IPS DF 6.9 (cell line): ENCODE results near the gene PSME1.

Experiments
- DNase-seq: peaks from one replicate; pipeline ENCODE4 v3.0.0-alpha.2; 2013; ENCODE audit warnings: low read depth, low spot score
- H3K27ac ChIP-seq: one replicate; pipeline ENCODE4 v1.5.1; 2013; ENCODE audit warnings: low read length, control low read depth
- H3K27me3 ChIP-seq: 2 replicates; pipeline ENCODE4 v1.6.1; 2013; ENCODE audit warnings: mild to moderate bottlenecking, low read length; ENCODE audit not compliant: control insufficient read depth, insufficient read depth
- H3K36me3 ChIP-seq: 2 replicates; pipeline ENCODE4 v1.6.1; 2013; ENCODE audit warnings: low read length; ENCODE audit not compliant: control insufficient read depth, insufficient read depth
- H3K4me1 ChIP-seq: 2 replicates; pipeline ENCODE4 v1.6.1; 2013; ENCODE audit warnings: low read length; ENCODE audit not compliant: control insufficient read depth, insufficient read depth
- H3K4me3 ChIP-seq: 2 replicates; pipeline ENCODE4 v1.5.1; 2013; ENCODE audit warnings: mild to moderate bottlenecking, low read length
- H3K9me3 ChIP-seq: 2 replicates; pipeline ENCODE4 v1.6.1; 2013; ENCODE audit warnings: low read length, inconsistent platforms; ENCODE audit not compliant: control insufficient read depth, insufficient read depth
- WGBS: extraction: QIAGEN DNeasy Blood & Tissue Kit; methylation state at CpG from one replicate; pipeline ENCODE4 v1.1.7; 2013; ENCODE audit warnings: mixed read lengths, missing lambda C conversion rate; ENCODE audit not compliant: insufficient read length, insufficient coverage; 5-methylcytosine and 5-hydroxymethylcytosine counted together

PSME1 gene

DNA sequence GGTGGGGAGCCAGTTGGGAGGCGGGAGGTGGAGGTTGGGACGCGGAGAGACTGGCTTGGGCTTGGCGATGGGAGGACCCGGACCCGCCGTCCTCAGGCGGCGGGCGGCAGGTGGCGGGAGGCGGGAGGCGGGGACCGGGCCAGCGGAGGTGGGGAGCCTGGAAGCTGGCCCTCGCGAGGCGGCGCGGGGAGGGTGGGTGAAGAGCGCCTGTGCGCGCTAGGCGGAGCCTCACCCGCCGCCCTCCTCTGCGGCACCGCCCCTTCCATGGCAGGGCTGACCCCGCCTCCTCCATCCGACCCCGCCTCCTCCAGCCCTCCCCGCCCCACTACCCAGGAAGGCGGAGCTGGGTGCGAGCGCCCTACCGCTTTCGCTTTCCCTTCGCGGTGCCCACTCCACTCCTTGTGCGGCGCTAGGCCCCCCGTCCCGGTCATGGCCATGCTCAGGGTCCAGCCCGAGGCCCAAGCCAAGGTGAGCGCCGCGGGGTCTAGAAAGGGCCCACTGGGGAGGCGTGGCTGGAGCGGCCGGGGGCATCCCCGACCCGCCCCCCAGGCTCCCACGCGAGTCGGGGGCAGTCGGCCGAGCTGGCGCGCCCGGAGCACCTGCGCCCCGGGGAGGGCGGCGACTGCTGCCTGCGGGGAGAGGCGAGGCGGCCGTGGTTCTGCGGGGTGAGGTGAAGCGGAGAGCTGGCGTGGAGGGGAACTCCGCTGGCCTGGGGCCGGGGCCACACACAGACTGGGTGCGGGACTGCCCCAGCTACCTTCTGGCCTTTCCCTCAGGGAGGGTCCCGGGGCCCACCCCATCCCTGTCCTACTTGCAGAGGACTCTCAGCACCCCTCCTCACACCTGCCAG lies at the start of gene PSME1:
PSME1 (plus strand) TSS at position 361 of the 850 bp plus-strand sequence; CDS start at position 430, 69 bp downstream.
- H3K4me3 ChIP-seq, result peak within 1 kb of the TSS; percentile 89
- peaks cover 5% of the 10 kb centered on the region for H3K4me1 ChIP-seq
- WGBS, result no CpG with 5 or more reads among the region's 75 CpGs
- no peaks in the 10 kb centered on the region for H3K9me3 ChIP-seq
- no peaks in the 10 kb centered on the region for H3K27me3 ChIP-seq
- peaks cover 3% of the 10 kb centered on the region for H3K36me3 ChIP-seq
- DNase-seq, result no peak
- H3K27ac ChIP-seq, result no peak within 1 kb of the TSS

DNA sequence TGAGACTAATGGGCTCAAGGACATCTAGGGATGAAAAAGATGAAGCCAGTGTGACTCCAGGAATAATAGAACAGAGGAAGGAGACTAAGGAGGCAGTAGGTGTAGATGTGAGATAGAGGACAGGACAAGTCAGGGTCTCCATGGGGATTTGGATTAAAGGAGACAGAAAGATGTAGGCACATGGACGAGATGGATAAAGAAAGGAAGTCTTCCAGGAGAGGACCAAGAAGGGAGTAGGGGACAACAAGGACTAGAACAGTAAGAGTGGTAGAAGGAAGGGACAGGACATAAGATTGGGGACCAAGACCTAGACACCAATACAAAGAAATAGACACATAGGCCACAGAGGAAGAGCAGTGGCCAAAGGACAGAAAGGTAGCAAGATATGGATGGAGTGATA lies 49.0 kb upstream of the PSME1 start:
- DNase-seq, result no peak
- Histone ChIP-seq H3K4me1 (0 out of 2 replicates have a peak, but pooled peaks cover 2% of the 10 kb centered on the region), H3K4me3 (no peak overlapping the region), H3K36me3 (no peaks in the 10 kb centered on the region), H3K27me3 (no peaks in the 10 kb centered on the region), H3K27ac (no peak overlapping the region), H3K9me3 (no peaks in the 10 kb centered on the region)
- WGBS, result no CpG with 5 or more reads among the region's 1 CpG

- Histone ChIP-seq H3K9me3 (no peaks in the 10 kb centered on the region), H3K4me3 (no peak overlapping the region), H3K36me3 (no peaks in the 10 kb centered on the region), H3K27me3 (no peaks in the 10 kb centered on the region), H3K4me1 (0 out of 2 replicates have a peak, but pooled peaks cover 2% of the 10 kb centered on the region), H3K27ac (no peak overlapping the region)
- no CpG with 5 or more reads among the region's 2 CpGs for WGBS
- no peak for DNase-seq
Observed at GRCh38 chr14:24088095-24088494, 47.9 kb upstream of the PSME1 start.

GRCh38 chr14:24089890-24090289 lies 46.1 kb upstream of the PSME1 start:
- Histone ChIP-seq H3K36me3 (no peaks in the 10 kb centered on the region), H3K4me1 (peaks cover 5% of the 10 kb centered on the region; the same call in 1 of the 2 replicates), H3K27me3 (no peaks in the 10 kb centered on the region), H3K9me3 (no peaks in the 10 kb centered on the region), H3K27ac (no peak overlapping the region), H3K4me3 (no peak overlapping the region)
- DNase-seq, result no peak
- no CpG with 5 or more reads among the region's 6 CpGs for WGBS

- H3K36me3 ChIP-seq, result no peaks in the 10 kb centered on the region
- peaks cover 8% of the 10 kb centered on the region; the same call in 1 of the 2 replicates for H3K4me1 ChIP-seq
- H3K4me3 ChIP-seq, result no peak overlapping the region
- H3K27ac ChIP-seq, result no peak overlapping the region
- H3K9me3 ChIP-seq, result no peaks in the 10 kb centered on the region
- H3K27me3 ChIP-seq, result no peaks in the 10 kb centered on the region
- no peak for DNase-seq
Observed at GRCh38 chr14:24092110-24092504, 43.9 kb upstream of the PSME1 start.

DNA sequence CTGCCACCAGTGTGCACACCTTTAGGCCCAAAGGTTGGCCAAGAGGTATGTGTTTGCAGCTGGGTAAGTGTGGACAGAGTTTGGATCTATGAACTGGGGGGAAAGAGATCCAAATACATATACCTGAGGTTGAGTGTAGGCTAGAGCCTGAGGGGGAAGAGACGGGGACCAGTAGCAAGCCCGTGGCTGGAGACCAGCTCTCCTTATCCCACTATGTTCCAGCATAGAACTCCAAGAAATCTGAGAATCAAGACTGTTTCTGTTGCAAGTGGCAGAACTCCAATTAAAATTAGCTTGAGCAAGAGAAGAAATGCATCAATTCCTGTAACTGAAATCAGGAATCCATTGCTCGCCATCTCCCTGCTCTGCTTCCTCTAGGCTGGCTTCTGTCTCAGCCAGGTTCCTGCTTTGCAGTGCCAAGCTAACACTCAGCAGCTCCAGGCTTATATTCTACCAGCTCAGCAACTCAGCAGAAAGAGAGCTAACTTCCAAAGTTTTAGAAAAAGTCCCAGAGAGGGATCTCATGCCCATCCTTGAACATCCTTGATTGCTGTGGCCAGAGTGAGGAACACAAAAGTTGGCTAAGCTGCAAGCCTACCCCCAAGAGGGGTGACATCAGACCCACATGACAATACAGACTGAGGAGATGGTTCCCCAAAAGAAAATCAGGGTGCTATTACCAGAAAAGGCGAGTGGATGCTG lies 43.3 kb upstream of the PSME1 start:
- H3K4me3 ChIP-seq, result no peak overlapping the region
- WGBS, result no CpG with 5 or more reads among the region's 4 CpGs
- H3K27ac ChIP-seq, result no peak overlapping the region
- no peaks in the 10 kb centered on the region for H3K36me3 ChIP-seq
- no peaks in the 10 kb centered on the region for H3K27me3 ChIP-seq
- DNase-seq, result no peak
- peaks cover 8% of the 10 kb centered on the region; the same call in 1 of the 2 replicates for H3K4me1 ChIP-seq
- no peaks in the 10 kb centered on the region for H3K9me3 ChIP-seq

DNA sequence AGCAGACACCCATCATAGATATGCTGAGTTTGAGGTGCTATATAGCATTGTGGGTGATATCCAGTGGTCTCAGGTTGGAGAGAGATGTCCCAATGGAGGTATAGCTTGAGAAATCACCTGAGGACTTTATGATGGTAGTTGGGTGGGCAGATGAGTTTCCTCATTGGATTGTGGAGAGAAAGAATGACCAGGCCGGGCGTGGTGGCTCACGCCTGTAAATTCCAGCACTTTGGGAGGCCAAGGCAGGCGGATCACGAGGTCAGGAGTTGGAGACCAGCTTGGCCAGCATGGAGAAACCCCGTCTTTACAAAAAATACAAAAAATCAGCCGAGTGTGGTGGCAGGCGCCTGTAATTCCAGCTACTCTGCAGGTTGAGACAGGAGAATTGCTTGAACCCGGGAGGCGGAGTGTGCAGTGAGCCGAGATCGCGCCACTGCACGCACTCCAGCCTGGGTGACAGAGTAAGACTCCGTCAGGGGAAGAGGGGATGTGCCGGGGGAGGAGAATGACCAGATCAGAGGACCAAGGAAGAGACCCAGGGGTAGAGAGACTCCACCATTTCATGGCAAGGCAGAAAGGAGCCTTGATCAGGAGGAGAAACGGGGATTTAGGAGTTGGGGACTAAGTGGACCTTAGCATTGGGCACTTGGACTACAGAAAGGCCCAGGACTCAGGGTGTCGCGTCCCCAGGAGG lies 42.6 kb upstream of the PSME1 start:
- peaks cover 6% of the 10 kb centered on the region; the same call in 1 of the 2 replicates for H3K4me1 ChIP-seq
- H3K36me3 ChIP-seq, result peaks cover 4% of the 10 kb centered on the region
- no peak overlapping the region for H3K4me3 ChIP-seq
- DNase-seq, result no peak
- H3K27ac ChIP-seq, result no peak overlapping the region
- WGBS, result no CpG with 5 or more reads among the region's 19 CpGs
- no peaks in the 10 kb centered on the region for H3K9me3 ChIP-seq
- no peaks in the 10 kb centered on the region for H3K27me3 ChIP-seq

DNA sequence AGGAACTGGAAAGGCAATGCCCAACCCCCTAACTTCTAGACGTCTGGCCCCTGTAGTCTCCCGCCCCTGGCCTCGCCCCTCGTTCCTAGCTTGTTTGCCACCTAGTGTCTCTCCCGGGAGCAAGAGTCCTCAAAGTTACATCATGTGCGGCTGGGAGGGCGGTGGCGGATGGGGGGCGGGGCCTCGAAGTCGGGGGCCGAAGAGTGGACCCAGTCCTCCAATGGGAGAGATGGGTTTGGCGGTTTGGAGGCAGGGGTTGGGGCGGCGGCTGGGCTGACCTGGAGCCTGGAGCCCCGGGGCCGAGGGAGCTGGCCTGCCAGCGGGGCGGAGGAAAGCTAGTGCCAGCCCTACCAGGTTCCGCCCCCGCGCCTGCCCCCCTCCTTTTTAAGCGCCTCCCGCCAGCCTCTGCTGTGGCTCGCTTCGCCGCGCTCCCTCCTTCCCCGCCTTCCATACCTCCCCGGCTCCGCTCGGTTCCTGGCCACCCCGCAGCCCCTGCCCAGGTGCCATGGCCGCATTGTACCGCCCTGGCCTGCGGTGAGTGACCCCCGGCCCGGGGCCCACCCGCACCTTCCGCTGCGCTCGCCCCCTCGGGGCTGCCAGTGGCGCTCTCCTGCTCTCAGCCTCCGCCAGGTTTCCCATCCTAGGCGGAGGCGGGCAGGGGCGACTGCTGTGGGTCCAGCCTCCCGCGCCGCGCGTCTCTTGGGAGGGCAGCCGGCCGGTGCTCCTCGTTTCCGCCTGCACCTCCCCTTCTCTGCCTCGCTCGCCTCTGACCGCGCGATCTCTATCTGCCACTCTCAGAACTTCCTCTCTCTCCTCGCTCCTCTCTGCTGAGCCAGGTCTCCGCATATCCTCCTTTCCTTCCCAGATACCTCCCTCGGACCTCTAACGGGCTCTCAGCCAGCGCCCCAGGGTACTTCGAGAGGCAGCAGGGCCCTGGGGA lies 41.8 kb upstream of the PSME1 start, which contains the start of gene PCK2:
PCK2 (plus strand) TSS at position 411 of the 940 bp plus-strand sequence; CDS start at position 506, 95 bp downstream.
- Histone ChIP-seq H3K36me3 (peaks cover 9% of the 10 kb centered on the region), H3K9me3 (no peaks in the 10 kb centered on the region), H3K27me3 (no peaks in the 10 kb centered on the region), H3K27ac (no peak within 1 kb of the TSS), H3K4me1 (peaks cover 6% of the 10 kb centered on the region; the same call in 1 of the 2 replicates), H3K4me3 (peak within 1 kb of the TSS; percentile 83)
- no CpG with 5 or more reads among the region's 68 CpGs for WGBS
- DNase-seq, result no peak

GRCh38 chr14:24094841-24095270 lies 41.1 kb upstream of the PSME1 start:
- peak overlapping the region; percentile 83 for H3K4me3 ChIP-seq
- no CpG with 5 or more reads among the region's 14 CpGs for WGBS
- DNase-seq, result no peak

More at GRCh38 chr14:24094841-24095270, 41.1 kb upstream of the PSME1 start:
- no peaks in the 10 kb centered on the region for H3K9me3 ChIP-seq
- H3K27ac ChIP-seq, result no peak overlapping the region
- peaks cover 13% of the 10 kb centered on the region for H3K36me3 ChIP-seq
- no peaks in the 10 kb centered on the region for H3K27me3 ChIP-seq
- H3K4me1 ChIP-seq, result peaks cover 6% of the 10 kb centered on the region; the same call in 1 of the 2 replicates
